Colon (tissue), 2 donors: ENCODE measurements around the gene UBAC2.
"Not testable (repeated sequence)": the region's sequence is repeated elsewhere in the genome, so short reads cannot be mapped to it uniquely, and the experiment has no call there.

Experiments
- FAIRE-seq: peaks from 2 replicates; lab custom pipeline; 2012; peaks lifted over from hg19 to GRCh38; lab: Jason Lieb, UNC
- donor health status: control.
- donor health status: control.

Gene UBAC2

GRCh38 chr13:99215184-99215830, 14.7 kb downstream of the UBAC2 start:
- FAIRE-seq = no peak

DNA sequence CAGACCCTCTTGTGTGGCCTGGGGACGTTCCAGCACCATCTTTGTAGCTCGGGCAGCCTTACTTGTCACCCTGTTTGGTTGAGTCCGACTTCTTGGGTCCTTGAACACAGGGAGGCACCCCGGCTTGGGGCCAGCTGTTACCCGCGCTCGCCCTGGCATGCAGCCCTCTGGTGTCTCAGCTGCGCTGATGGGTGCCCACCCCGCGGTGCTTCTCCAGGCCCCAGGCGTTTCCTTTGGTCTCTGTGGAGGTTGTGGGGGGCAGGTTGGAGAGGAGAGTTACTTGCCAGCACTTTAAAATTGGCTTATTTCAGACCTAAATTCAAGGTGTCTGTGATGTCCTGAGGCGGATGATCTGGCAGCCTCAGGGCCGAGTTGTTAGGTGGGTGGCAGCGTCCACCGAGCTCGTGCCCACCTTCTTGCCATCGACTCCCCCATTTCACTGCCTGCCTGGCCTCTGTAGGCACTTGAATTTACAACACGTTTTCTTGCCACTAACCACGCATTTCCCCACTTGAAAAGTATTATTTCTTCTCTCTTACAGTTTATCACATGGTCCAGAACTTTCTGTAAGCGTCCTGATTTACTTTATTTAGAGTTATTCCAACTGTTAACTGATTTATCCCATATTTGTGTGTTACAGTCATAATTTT, 16.9 kb downstream of the UBAC2 start:
- no peak for FAIRE-seq

DNA sequence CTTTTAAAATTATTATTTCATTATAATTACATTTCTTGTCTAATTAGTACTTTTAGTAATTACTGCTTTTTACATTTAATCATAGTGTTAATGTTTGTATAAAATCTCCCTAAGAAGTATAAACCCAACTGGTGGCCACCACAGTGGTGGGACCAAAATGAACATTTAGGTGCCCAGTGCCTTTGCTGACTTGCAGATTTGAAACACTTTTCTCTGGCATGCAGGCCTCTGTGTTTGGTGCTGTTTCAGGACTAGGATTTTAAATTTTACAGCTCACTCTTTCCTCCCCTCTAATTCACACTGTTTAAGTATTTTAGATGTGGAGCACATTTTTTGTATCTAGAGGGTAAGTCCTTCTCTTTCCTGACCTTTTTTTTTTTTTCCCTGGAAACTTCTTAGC, 17.5 kb downstream of the UBAC2 start:
- no peak for FAIRE-seq

DNA sequence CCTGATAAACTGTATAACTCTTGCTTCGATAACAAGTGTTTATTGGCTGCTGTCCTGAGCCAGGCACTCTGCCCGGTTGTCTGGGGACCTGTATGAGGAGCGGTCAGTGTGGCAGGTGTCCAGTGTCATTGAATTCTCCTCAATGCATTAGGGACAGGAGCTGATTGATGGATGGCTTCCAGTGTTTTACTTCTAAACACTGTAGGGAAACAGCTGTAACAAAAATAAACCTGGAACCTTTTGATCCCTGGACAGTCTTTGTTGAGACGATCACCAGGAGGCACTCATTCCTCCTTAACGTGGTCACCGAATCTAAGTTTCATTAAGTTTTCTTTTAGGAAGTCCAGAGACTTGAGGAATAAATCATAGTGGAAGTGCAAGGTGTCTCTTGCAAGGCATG, 17.9 kb downstream of the UBAC2 start:
- no peak for FAIRE-seq

GRCh38 chr13:99218969-99219368, 18.3 kb downstream of the UBAC2 start:
- no peak for FAIRE-seq

GRCh38 chr13:99220199-99220935, 19.7 kb downstream of the UBAC2 start:
- FAIRE-seq = no peak

DNA sequence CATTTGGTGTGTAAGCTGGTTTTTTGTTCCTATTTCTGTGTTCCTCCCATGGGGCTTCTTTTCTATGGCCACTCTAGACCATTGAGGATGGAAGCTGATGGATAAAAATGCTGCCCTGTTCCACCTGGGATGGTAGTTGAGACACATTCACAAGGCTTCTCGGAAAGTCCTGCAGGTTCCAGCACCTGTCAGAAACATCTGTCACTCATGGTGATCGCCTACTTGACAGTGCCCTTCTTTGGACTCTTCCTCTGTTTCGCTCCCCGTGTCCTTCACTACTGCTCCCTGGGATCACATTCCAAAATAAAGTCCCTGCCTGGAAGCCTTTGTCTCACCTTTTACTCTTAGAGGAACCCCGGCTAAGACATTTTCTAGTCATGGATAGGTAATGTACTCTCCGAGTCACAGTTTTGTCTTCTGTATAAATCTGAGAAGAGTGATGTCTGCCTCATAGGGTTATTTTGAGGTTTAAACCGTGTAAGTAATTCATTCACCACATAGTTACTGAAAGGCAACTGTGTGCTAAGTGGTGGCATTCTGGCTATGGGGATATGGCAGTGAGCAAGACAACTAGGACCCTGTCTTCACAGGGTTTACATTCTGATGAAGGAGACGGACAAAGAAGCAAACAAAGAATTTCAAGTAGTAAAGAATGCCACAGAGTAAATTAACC, 21.0 kb downstream of the UBAC2 start:
- FAIRE-seq = no peak

DNA sequence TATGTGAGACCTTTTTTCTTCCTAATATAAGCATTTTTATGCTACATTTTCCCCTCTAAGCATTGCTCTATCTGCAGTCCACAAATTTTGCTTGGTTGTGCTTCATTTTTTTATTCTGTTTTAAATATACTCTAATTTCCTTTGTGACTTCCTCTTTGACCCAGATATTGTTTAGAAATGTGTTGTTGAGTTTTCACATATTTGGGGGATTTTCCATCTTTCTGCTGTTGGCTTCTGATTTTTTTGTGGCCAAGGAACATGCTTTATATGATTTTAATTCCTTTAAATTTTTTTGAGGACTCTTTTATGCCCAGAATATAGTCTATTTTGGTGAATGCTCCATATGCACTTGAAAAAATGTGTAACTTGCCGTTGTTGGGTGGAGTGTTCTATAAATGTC, 22.9 kb downstream of the UBAC2 start:
- FAIRE-seq = no peak

DNA sequence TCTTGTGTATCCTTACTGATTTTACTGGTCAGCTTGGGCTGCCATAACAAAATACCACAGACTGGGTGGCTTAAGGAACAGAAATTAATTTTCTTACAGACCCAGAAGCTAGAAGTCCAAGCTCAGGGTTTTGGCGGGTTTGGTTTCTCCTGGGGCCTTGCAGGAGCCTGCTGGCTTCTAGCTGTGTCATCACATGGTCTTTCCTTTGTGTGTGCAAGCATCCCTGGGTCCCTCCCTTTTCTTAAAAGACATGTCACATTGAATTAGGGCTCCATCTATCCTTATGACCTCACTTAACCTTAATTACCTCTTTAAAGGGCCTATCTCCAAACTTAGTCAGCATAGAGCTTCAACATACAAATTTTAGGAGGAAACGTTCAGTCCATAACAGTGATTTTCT, 23.4 kb downstream of the UBAC2 start:
- no peak for FAIRE-seq

GRCh38 chr13:99225078-99225477, 24.4 kb downstream of the UBAC2 start:
- FAIRE-seq = no peak

DNA sequence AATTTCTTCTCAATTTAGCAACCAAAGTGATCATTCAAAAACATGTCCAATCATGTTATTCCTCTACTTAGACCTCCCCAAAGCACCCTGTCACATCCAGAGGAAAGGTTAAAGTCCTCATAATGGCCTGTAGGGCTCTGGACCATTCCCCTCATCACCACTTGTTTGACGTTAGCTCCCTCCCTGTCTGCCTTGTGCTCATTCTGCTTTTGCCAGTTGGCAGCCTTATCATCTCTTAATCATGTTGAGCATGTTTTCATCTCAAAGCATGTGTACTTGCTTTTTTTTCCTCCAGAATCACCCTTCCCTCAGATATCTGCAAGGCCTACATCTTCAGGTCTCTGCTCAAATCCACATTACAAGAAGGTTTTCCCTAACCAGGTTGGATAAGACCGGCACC, 25.9 kb downstream of the UBAC2 start:
- FAIRE-seq = no peak

DNA sequence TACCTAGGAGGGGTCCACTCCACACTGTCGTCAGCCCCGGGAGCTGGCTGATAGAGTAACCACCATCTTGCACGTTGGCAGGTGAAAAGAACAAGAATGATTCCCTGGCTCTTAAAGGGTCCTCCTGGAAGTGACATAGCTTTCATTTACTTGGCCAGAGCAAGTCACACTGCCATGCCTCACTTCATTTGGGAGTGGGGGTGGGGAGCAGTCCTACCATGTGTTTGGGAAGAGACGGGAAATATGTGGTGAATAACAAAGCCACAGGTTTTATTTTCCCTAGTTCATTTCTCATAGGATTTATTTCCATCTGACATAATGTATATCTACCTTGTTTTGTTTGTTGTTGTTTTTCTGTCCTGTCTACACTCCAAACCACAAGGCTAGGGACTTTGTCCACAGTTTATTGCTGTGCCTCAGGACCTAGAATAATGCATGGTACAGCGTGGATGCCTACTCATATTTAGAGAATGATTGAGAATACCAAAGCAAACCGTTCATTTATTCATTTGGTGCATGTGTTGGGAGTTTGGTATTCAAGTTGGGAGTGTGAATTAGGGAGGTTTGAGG, 26.8 kb downstream of the UBAC2 start:
- no peak for FAIRE-seq

DNA sequence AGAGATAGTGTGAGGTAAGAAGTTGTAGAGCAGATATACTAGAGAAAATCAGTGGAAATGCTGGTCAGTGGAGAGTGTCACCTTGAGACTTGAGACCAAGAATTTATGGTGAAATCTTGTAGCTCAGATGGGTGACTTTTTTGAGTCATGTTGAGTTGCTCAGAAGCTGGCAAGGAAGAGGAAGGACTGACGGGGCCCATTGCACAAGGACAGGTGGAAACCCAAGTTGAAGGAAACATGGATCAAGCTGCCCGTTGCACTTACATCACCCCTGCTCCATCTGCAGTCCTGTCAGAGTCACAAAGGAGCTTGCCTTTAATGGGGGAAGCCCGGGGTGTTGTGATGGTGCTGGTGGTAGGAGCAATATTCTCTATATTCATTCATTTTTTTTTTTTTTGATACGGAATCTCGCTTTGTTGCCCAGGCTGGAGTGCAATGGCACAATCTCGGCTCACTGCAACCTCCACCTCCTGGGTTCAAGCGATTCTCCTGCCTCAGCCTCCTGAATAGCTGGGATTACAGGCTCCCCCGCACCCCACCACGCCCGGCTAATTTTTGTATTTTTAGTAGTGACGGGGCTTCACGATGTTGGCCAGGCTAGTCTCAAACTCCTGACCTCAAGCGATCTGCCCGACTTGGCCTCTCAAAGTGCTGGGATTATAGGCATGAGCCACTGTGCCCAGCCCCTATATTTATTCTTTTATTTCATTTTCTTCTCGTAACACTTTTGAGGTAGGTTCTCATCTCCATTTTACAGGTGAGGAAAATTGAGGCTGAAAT, 27.4 kb downstream of the UBAC2 start:
- no peak for FAIRE-seq

GRCh38 chr13:99228737-99229691, 28.4 kb downstream of the UBAC2 start:
- FAIRE-seq = no peak

DNA sequence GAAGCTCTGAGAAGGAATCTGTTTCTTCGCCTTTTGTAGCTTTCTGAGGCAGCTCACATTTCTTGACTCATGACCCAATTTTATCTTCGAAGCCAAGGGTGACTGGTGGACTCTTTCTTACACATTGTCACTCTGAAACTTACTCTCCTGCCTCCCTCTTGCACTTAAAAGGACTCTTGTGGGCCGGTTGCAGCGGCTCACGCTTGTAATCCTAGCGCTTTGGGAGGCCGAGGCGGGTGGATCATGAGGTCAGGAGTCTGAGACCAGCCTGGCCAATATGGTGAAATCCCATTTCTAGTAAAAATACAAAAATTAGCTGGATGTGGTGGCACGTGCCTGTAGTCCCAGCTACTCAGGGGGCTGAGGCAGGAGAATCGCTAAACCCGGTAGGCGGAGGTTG, 29.9 kb downstream of the UBAC2 start:
- FAIRE-seq = not testable (repeated sequence)

DNA sequence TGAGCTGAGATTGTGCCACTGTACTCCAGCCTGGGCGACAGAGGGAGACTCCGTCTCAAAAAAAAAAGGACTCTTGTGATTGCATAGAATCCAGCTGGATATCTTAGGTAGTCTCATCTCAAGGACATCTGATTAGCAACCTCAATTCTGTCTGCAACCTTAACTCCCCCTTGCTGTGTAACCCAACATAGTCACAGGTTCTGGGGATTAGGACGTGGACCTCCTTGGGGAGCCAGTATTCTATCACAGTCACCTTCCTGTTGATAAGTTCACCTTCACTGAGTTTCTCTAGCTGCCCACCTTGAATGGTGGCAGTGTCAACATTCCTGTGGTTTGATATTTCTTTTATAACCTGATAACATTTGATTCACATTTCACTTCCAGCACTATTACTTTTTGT, 30.3 kb downstream of the UBAC2 start:
- FAIRE-seq = no peak

DNA sequence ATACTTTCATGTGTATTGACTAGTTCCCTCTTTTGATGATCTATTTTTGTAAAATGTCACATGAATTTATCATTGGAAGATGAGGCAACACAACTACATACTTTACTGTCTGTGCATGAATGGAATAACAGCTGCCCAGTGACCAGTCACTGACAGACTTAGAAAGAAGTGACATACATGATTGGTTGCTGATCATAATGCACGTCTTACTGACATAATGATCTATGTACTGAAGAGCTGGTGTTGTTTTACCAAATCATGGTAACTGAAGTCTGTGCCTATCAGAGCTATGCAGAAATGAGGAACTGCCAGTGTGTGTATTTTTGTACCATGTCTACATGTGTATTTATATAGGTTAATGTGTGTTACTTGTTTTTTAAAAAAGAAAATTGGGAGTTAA, 31.1 kb downstream of the UBAC2 start:
- FAIRE-seq = no peak

DNA sequence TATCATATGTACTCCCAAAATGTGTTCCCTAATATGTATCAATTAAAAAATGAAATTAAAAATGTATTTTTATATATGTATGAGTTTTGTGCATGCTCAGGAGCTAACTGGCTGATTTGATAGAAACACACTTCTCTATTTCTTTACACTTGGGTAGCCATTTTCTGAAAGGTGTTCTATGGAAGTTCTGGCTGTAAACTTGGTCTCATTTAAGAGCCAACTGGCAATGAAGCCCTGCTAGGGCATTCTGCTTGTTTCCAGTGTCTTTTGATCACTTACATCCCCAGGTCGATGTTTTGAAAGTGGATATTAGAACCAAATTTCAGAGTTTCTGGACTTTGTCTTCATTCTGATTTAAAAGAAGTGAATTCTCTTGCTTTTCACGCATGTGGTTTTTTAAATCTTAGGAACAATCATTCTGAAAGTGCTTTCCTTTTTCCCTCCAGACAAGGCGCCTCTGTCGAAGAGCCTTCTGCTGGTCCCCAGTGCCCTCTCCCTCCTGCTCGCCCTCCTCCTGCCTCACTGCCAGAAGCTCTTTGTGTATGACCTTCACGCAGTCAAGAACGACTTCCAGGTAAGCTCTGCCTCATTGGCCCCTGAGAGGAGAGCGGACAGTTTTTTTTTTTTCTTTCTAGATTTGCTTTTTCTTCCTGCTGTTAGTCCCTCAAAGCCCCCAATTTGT, 37.5 kb downstream of the UBAC2 start:
- no peak for FAIRE-seq

- FAIRE-seq = no peak
Measured at GRCh38 chr13:99246100-99246499, 45.4 kb downstream of the UBAC2 start.

DNA sequence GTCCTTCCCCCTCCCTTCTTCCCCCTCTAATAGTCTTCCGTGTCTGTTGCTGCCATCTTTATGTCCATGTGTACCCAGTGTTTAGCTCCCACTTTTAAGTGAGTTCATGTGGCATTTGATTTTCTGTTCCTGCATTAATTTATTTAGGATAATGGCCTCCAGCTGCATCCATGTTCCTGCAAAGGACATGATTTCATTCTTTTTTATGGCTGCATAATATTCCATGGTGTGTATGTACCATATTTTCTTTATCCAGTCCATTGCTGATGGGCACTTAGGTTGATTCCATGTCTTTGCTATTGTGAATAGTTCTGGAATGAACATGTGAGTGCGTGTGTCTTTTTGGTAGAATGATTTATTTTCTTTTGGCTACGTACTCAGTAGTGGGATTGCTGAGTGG, 48.5 kb downstream of the UBAC2 start:
- not testable (repeated sequence) for FAIRE-seq
